HepG2 (cell line): ENCODE results near the gene PPM1E. TPM values are rescaled to one million over a fixed set of nuclear protein-coding genes. Genes with fewer than 3 reads are reported as not detected.

Experiments
- AGO2 ChIP-seq: fragments of 200-400 bp; formaldehyde crosslinking; optimal IDR thresholded peaks from 2 replicates; pipeline ENCODE3; 2017; ENCODE audit warnings: mild to moderate bottlenecking, low read depth, low read length, moderate library complexity
- EED ChIP-seq: sonication (generic); formaldehyde crosslinking; IDR thresholded peaks from 2 replicates; pipeline ENCODE4 v1.5.0; 2020; ENCODE audit warnings: mild to moderate bottlenecking, missing genetic modification reagents
- MED8 ChIP-seq: sonication (generic); formaldehyde crosslinking; IDR thresholded peaks from 2 replicates; pipeline ENCODE4 v1.8.1; 2023; ENCODE audit warnings: mild to moderate bottlenecking, missing genetic modification reagents; ENCODE audit not compliant: insufficient replicate concordance
- ZNF564 ChIP-seq: sonication (generic); formaldehyde crosslinking; IDR thresholded peaks from 2 replicates; pipeline ENCODE4 v1.8.1; 2023; ENCODE audit warnings: mild to moderate bottlenecking, missing genetic modification reagents
- polyA plus RNA-seq, 8 experiments: library from polyadenylated mRNA; depleted of rRNA in 3 of 8; stranded (reverse) in 7 of 8; unstranded in 1 of 8; fragments of >200 nt; fragmentation: Illumina TruSeq in 4 of 8; extraction: Trizol in 4 of 8; gene quantifications; 2 replicates each; pipeline versions ENCODE4 v1.2.1 to v1.2.3, GENCODE V29; 2011 to 2016; ENCODE audit warnings: low read depth in 4 of 8, missing spikeins in 1 of 8, mixed read lengths in 1 of 8; ENCODE audit not compliant: insufficient read depth in 1 of 8
- total RNA-seq, 5 experiments: library from RNA; depleted of rRNA; stranded (reverse); fragments of >200 nt; fragmentation: Illumina TruSeq; extraction: Trizol; gene quantifications; 2 replicates each; pipeline ENCODE4 v1.2.3, GENCODE V29; 2016; ENCODE audit warnings: low read depth in 1 of 5
- TF ChIP-seq, protein P1 (sequence below): sonication (generic); formaldehyde crosslinking; IDR thresholded peaks from one replicate; pipeline ENCODE4 v1.5.1; 2020; ENCODE audit warnings: mild to moderate bottlenecking, missing genetic modification reagents; ENCODE audit errors: not compliant biosample characterization

PPM1E gene
- total and polyA plus RNA-seq, 2 of the 13 experiments (the other 11 are each of a cell fraction or from before 2014, with no cell fraction given), result 0.15 TPM; not detected in 1

DNA sequence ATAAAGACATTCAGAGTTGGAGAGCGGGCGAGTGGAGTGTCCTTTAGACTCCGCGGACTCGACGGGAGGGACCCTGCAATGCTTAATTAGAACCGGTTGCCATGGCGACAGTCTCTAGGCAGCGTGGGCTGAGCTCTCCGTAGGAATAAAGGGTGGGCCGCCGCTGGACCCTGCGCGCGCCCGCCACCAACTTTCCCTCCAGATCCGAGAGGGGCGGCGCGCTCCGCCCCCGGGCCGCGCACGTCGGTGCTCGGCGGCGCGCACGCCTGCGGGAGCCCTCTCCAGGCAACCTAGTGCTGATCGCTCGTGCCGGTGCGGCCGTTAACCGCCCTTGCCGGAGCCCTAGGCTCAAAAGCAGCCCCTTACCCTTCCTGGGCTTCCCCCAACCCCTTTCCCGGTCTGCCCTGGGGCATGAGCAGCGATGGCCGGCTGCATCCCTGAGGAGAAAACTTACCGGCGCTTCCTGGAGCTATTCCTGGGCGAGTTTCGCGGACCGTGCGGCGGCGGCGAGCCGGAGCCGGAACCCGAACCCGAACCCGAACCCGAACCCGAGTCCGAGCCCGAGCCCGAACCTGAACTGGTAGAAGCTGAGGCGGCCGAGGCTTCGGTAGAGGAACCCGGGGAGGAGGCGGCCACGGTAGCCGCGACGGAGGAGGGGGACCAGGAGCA, at the start of gene PPM1E (continued):
- TF ChIP-seq, protein P1, sequence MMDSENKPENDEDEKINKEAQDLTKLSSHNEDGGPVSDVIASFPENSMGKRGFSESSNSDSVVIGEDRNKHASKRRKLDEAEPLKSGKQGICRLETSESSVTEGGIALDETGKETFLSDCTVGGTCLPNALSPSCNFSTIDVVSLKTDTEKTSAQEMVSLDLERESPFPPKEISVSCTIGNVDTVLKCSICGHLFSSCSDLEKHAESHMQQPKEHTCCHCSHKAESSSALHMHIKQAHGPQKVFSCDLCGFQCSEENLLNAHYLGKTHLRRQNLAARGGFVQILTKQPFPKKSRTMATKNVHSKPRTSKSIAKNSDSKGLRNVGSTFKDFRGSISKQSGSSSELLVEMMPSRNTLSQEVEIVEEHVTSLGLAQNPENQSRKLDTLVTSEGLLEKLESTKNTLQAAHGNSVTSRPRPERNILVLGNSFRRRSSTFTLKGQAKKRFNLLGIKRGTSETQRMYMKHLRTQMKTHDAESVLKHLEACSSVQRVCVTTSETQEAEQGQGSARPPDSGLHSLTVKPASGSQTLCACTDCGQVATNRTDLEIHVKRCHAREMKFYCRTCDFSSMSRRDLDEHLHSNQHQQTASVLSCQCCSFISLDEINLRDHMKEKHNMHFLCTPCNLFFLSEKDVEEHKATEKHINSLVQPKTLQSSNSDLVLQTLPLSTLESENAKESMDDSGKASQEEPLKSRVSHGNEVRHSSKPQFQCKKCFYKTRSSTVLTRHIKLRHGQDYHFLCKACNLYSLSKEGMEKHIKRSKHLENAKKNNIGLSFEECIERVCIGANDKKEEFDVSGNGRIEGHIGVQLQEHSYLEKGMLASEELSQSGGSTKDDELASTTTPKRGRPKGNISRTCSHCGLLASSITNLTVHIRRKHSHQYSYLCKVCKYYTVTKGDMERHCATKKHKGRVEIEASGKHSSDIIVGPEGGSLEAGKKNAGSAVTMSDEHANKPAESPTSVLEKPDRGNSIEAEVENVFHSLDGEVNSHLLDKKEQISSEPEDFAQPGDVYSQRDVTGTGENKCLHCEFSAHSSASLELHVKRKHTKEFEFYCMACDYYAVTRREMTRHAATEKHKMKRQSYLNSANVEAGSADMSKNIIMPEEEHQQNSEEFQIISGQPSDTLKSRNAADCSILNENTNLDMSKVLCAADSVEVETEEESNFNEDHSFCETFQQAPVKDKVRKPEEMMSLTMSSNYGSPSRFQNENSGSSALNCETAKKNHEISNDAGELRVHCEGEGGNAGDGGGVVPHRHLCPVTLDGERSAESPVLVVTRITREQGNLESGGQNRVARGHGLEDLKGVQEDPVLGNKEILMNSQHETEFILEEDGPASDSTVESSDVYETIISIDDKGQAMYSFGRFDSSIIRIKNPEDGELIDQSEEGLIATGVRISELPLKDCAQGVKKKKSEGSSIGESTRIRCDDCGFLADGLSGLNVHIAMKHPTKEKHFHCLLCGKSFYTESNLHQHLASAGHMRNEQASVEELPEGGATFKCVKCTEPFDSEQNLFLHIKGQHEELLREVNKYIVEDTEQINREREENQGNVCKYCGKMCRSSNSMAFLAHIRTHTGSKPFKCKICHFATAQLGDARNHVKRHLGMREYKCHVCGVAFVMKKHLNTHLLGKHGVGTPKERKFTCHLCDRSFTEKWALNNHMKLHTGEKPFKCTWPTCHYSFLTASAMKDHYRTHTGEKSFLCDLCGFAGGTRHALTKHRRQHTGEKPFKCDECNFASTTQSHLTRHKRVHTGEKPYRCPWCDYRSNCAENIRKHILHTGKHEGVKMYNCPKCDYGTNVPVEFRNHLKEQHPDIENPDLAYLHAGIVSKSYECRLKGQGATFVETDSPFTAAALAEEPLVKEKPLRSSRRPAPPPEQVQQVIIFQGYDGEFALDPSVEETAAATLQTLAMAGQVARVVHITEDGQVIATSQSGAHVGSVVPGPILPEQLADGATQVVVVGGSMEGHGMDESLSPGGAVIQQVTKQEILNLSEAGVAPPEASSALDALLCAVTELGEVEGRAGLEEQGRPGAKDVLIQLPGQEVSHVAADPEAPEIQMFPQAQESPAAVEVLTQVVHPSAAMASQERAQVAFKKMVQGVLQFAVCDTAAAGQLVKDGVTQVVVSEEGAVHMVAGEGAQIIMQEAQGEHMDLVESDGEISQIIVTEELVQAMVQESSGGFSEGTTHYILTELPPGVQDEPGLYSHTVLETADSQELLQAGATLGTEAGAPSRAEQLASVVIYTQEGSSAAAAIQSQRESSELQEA (CRISPR knock-in tag), result peak; percentile 34
- TF ChIP-seq EED (CRISPR knock-in tag), result 0 out of 2 replicates have a peak, but pooled peaks have one; percentile 76
- TF ChIP-seq MED8, result peak; percentile 35
- no peak for TF ChIP-seq AGO2
- TF ChIP-seq ZNF564, result 0 out of 2 replicates have a peak, but pooled peaks have one; percentile 30
